A549 (cell line): Measurements from ENCODE around the gene TSHZ2. TPM values are rescaled to one million over a fixed set of nuclear protein-coding genes. Genes with fewer than 3 reads are reported as not detected.

Source experiments
- ATAC-seq, 2 experiments: fragments of 200-7000 bp in 1 of 2; fragments of >200 bp in 1 of 2; cut with Nextera tagmentation in 1 of 2; cut with Tn5 transposase in 1 of 2; 3 replicates each; pipeline versions ENCODE4 v1.8.0 to v1.9.1; 2018 to 2020; ENCODE audit warnings: mild to moderate bottlenecking in 1 of 2, moderate library complexity in 1 of 2
- CTCF ChIA-PET: fragments of 300-600 bp; sonication (Branson Sonifier 250); formaldehyde crosslinking; extraction: SDS; loops from one replicate; lab custom pipeline; 2021; ENCODE audit warnings: antibody characterized with exemption, inconsistent platforms; lab: Yijun Ruan, JAX
- POLR2A ChIA-PET: fragments of 350-600 bp; formaldehyde crosslinking; extraction: SDS; loops from one replicate; lab custom pipeline; 2021; ENCODE audit warnings: antibody characterized with exemption, inconsistent platforms; lab: Yijun Ruan, JAX
- DNase-seq, 2 experiments: peaks; one replicate each; pipeline versions ENCODE4 v3.0.0 to v3.0.0-alpha.2; 2011 to 2016; ENCODE audit warnings: low read depth in 1 of 2, low spot score in 1 of 2
- FAIRE-seq: peaks from 2 replicates; lab custom pipeline; 2011; peaks lifted over from hg19 to GRCh38; lab: Jason Lieb, UNC
- H3K27ac ChIP-seq, 2 experiments: fragments of >200 bp; sonication (Bioruptor Twin); formaldehyde crosslinking; 3 replicates each; pipeline ENCODE4 v1.5.1; 2016 to 2017
- H3K4me1 ChIP-seq: fragments of >200 bp; sonication (Bioruptor Twin); formaldehyde crosslinking; 3 replicates; pipeline ENCODE4 v1.6.1; 2016
- H3K4me2 ChIP-seq: fragments of >200 bp; sonication (Bioruptor Twin); formaldehyde crosslinking; 3 replicates; pipeline ENCODE4 v1.6.1; 2016
- H3K4me3 ChIP-seq: fragments of >200 bp; sonication (Bioruptor Twin); formaldehyde crosslinking; 3 replicates; pipeline ENCODE4 v1.5.1; 2016
- H3K9me3 ChIP-seq: fragments of >200 bp; sonication (Bioruptor Twin); formaldehyde crosslinking; 3 replicates; pipeline ENCODE4 v1.6.1; 2016
- ATOH8 ChIP-seq: fragments of 250-450 bp; sonication (Bioruptor Pico); IDR thresholded peaks from 2 replicates; pipeline ENCODE4 v1.5.0; 2020; ENCODE audit warnings: low read depth, mild to moderate bottlenecking, moderate library complexity
- BCL3 ChIP-seq: fragments of >200 bp; sonication (Bioruptor Twin); formaldehyde crosslinking; IDR thresholded peaks from 3 replicates; pipeline ENCODE4 v1.6.1; 2016
- CTCF ChIP-seq: fragments of >200 bp; sonication (Bioruptor Twin); formaldehyde crosslinking; IDR thresholded peaks from 3 replicates; pipeline ENCODE4 v1.5.1; 2016
- EHMT2 ChIP-seq: fragments of 200-600 bp; sonication (generic); IDR thresholded peaks from 2 replicates; pipeline ENCODE4 v1.6.1; 2016; ENCODE audit warnings: antibody characterized with exemption, low read depth, mild to moderate bottlenecking, moderate library complexity
- ELK1 ChIP-seq: fragments of 150-350 bp; IDR thresholded peaks from 2 replicates; pipeline ENCODE4 v1.6.1; 2014; ENCODE audit warnings: low read depth, mild to moderate bottlenecking, low read length
- EP300 ChIP-seq, 2 experiments: fragments of >200 bp; sonication (Bioruptor Twin); formaldehyde crosslinking; IDR thresholded peaks; 2 replicates in 1 of 2; 3 replicates in 1 of 2; pipeline ENCODE4 v1.6.1; 2016 to 2017
- FOSB ChIP-seq: fragments of 250-450 bp; sonication (Bioruptor Pico); IDR thresholded peaks from 2 replicates; pipeline ENCODE4 v1.5.0; 2020; ENCODE audit warnings: mild to moderate bottlenecking, moderate library complexity
- FOSL2 ChIP-seq, 2 experiments: fragments of 450-650 bp in 1 of 2; fragments of >200 bp in 1 of 2; sonication (Bioruptor Twin) in 1 of 2; formaldehyde crosslinking; IDR thresholded peaks; 2 replicates each; pipeline versions ENCODE4 v1.5.0 to v1.6.1; 2016 to 2020; ENCODE audit warnings: mild to moderate bottlenecking in 1 of 2, moderate library complexity in 1 of 2
- GATA3 ChIP-seq: IDR thresholded peaks from 2 replicates; pipeline ENCODE4 v1.6.1; 2012; ENCODE audit warnings: borderline replicate concordance
- HES2 ChIP-seq: fragments of >200 bp; sonication (Bioruptor Twin); formaldehyde crosslinking; IDR thresholded peaks from 2 replicates; pipeline ENCODE4 v1.6.1; 2016
- HOXA7 ChIP-seq: fragments of 250-450 bp; sonication (Bioruptor Pico); IDR thresholded peaks from 2 replicates; pipeline ENCODE4 v1.5.0; 2020; ENCODE audit warnings: mild to moderate bottlenecking, moderate library complexity
- HOXB5 ChIP-seq: fragments of 250-450 bp; sonication (Bioruptor Pico); IDR thresholded peaks from 2 replicates; pipeline ENCODE4 v1.5.0; 2020; ENCODE audit warnings: mild to moderate bottlenecking, moderate library complexity
- MAFK ChIP-seq: fragments of 450-650 bp; IDR thresholded peaks from 2 replicates; pipeline ENCODE4 v1.6.1; 2014; ENCODE audit not compliant: partially characterized antibody
- MAX ChIP-seq: IDR thresholded peaks from 2 replicates; pipeline ENCODE4 v1.6.1; 2012
- MAZ ChIP-seq: fragments of 150-350 bp; IDR thresholded peaks from 2 replicates; pipeline ENCODE4 v1.6.1; 2014; ENCODE audit warnings: antibody characterized with exemption, low read depth, low read length, borderline replicate concordance
- NFE2L2 ChIP-seq: fragments of 150-350 bp; conservative IDR thresholded peaks from 2 replicates; pipeline ENCODE4 v1.6.1; 2014; ENCODE audit warnings: low read length
- NPAS2 ChIP-seq: fragments of 250-450 bp; sonication (Bioruptor Pico); IDR thresholded peaks from 2 replicates; pipeline ENCODE4 v1.8.0; 2022; ENCODE audit warnings: mild to moderate bottlenecking, moderate library complexity, borderline replicate concordance
- PBX3 ChIP-seq: IDR thresholded peaks from 2 replicates; pipeline ENCODE4 v1.6.1; 2012
- POLR2A ChIP-seq: IDR thresholded peaks from 2 replicates; pipeline ENCODE4 v1.6.1; 2012; ENCODE audit warnings: mild to moderate bottlenecking, low read length
- POLR2AphosphoS2 ChIP-seq: conservative IDR thresholded peaks from 2 replicates; pipeline ENCODE4 v1.6.1; 2012; ENCODE audit warnings: low read length, improper control_type of control experiment, inconsistent platforms
- RARB ChIP-seq: fragments of 250-450 bp; sonication (Bioruptor Pico); IDR thresholded peaks from 2 replicates; pipeline ENCODE4 v1.8.0; 2021; ENCODE audit warnings: mild to moderate bottlenecking, moderate library complexity
- REST ChIP-seq: fragments of 200-600 bp; sonication (generic); IDR thresholded peaks from 2 replicates; pipeline ENCODE4 v1.6.1; 2016; ENCODE audit warnings: antibody characterized with exemption, mild to moderate bottlenecking, moderate library complexity
- RFX5 ChIP-seq: fragments of 450-650 bp; IDR thresholded peaks from 2 replicates; pipeline ENCODE4 v1.7.1; 2014; ENCODE audit warnings: antibody characterized with exemption, mild to moderate bottlenecking, moderate library complexity
- TP53 ChIP-seq: fragments of 250-450 bp; sonication (Bioruptor Pico); IDR thresholded peaks from 2 replicates; pipeline ENCODE4 v1.5.0; 2021; ENCODE audit warnings: mild to moderate bottlenecking, moderate library complexity
- ZNF302 ChIP-seq: fragments of 250-450 bp; sonication (Bioruptor Pico); IDR thresholded peaks from 2 replicates; pipeline ENCODE4 v1.9.0; 2021; ENCODE audit warnings: inconsistent platforms, mild to moderate bottlenecking, moderate library complexity
- ZSCAN20 ChIP-seq: fragments of 250-450 bp; sonication (Bioruptor Pico); IDR thresholded peaks from 2 replicates; pipeline ENCODE4 v1.8.0; 2022; ENCODE audit warnings: mild to moderate bottlenecking, moderate library complexity
- WGBS: methylation state at CpG from one replicate; pipeline ENCODE4 v1.1.6; 2017; ENCODE audit errors: missing lambda C conversion rate; 5-methylcytosine and 5-hydroxymethylcytosine counted together
- polyA plus RNA-seq, 4 experiments: library from polyadenylated mRNA; depleted of rRNA in 3 of 4; stranded (reverse); fragments of >200 nt; fragmentation: RNase III in 1 of 4; extraction: RNeasy Plus Mini Kit Qiagen cat#74134 plus additional on column Dnase treatment in 1 of 4; gene quantifications; 2 replicates in 3 of 4; 3 replicates in 1 of 4; pipeline ENCODE4 v1.2.3, GENCODE V29; 2011 to 2017

TSHZ2 gene
- polyA plus RNA-seq, 2 of the 4 experiments (the other 2 are of a cell fraction), result not detected

- TF ChIP-seq HES2, result no peak
- no peak for TF ChIP-seq MAZ
- TF ChIP-seq MAFK, result no peak
- no peak for TF ChIP-seq GATA3
- no peak for TF ChIP-seq POLR2A
- no peak for TF ChIP-seq TP53
- no peak for TF ChIP-seq ELK1
- no peak for TF ChIP-seq PBX3
- TF ChIP-seq EHMT2, result no peak
- TF ChIP-seq MAX, result no peak
- TF ChIP-seq FOSL2 (IDR thresholded peaks at IDR 0.05), result no peak
- no peak for TF ChIP-seq FOSL2 (CRISPR knock-in tag; IDR thresholded peaks at IDR 0.05)
- no peak for TF ChIP-seq ZNF302 (CRISPR knock-in tag)
- TF ChIP-seq ZSCAN20 (CRISPR knock-in tag), result no peak
- no peak for TF ChIP-seq RARB (CRISPR knock-in tag)
- no peak for TF ChIP-seq CTCF
- Histone ChIP-seq H3K9me3 (no peaks in the 10 kb centered on the region), H3K27ac (no peak overlapping the region), H3K4me3 (no peak overlapping the region), H3K4me1 (no peaks in the 10 kb centered on the region), H3K4me2 (no peak overlapping the region)
- no peak for DNase-seq
- ATAC-seq, result no peak
- ChIA-PET POLR2A (no interaction called here), CTCF (no interaction called here)
- WGBS, result 24% methylated on average over 2 of the region's 2 CpGs
- FAIRE-seq, result no peak
Measured at GRCh38 chr20:53376021-53376420, 403.9 kb downstream of the TSHZ2 start.

- ATAC-seq (no peak), FAIRE-seq (no peak)
- no peak for TF ChIP-seq EP300 (IDR thresholded peaks at IDR 0.05)
- TF ChIP-seq NPAS2 (CRISPR knock-in tag), result no peak
- no peak for TF ChIP-seq FOSB
- TF ChIP-seq POLR2AphosphoS2, result no peak
- TF ChIP-seq FOSL2 (IDR thresholded peaks at IDR 0.05), result no peak
- TF ChIP-seq FOSL2 (CRISPR knock-in tag; IDR thresholded peaks at IDR 0.05), result no peak
- TF ChIP-seq ZSCAN20 (CRISPR knock-in tag), result no peak
- no peak for TF ChIP-seq NFE2L2
- no peak for TF ChIP-seq GATA3
- TF ChIP-seq HOXA7 (CRISPR knock-in tag), result no peak
- TF ChIP-seq ATOH8 (CRISPR knock-in tag), result no peak
- no peak for TF ChIP-seq BCL3
- TF ChIP-seq HOXB5 (CRISPR knock-in tag), result no peak
- TF ChIP-seq RFX5, result no peak
- TF ChIP-seq MAZ, result no peak
- TF ChIP-seq REST, result no peak
Measured at GRCh38 chr20:53379014-53379832, 407.1 kb downstream of the TSHZ2 start.

More at GRCh38 chr20:53379014-53379832, 407.1 kb downstream of the TSHZ2 start:
- CTCF ChIA-PET, result no interaction called here
- 60% methylated on average over 12 of the region's 12 CpGs for WGBS
- H3K4me2 ChIP-seq, result no peak overlapping the region
- no peak overlapping the region for H3K4me3 ChIP-seq
- no peak for DNase-seq
- H3K4me1 ChIP-seq, result no peaks in the 10 kb centered on the region
- POLR2A ChIA-PET, result no interaction called here
- no peak overlapping the region for H3K27ac ChIP-seq
- no peaks in the 10 kb centered on the region for H3K9me3 ChIP-seq
